HCT116 (cell line): ENCODE data around the gene ATP8A1.

ENCODE experiments used
- CTCF ChIP-seq, 3 experiments: fragments of 200-600 bp in 1 of 3; sonication (generic) in 1 of 3; IDR thresholded peaks in 2 of 3; conservative IDR thresholded peaks in 1 of 3; 2 replicates each; pipeline ENCODE4 v1.5.1; 2012 to 2017; ENCODE audit warnings: low read depth in 2 of 3, low read length in 2 of 3, antibody characterized with exemption in 1 of 3, borderline replicate concordance in 1 of 3, control low read depth in 1 of 3, mild to moderate bottlenecking in 1 of 3, mixed read lengths in 1 of 3, mixed run types in 1 of 3, moderate library complexity in 1 of 3; ENCODE audit not compliant: insufficient read depth in 1 of 3
- ELF1 ChIP-seq: IDR thresholded peaks from 2 replicates; pipeline ENCODE4 v1.6.1; 2012; ENCODE audit warnings: low read depth, borderline replicate concordance
- EZH2 ChIP-seq: fragments of 200-600 bp; sonication (generic); IDR thresholded peaks from 2 replicates; pipeline ENCODE4 v1.6.1; 2017; ENCODE audit warnings: antibody characterized with exemption, mixed run types
- EZH2phosphoT487 ChIP-seq: fragments of 200-600 bp; IDR thresholded peaks from 2 replicates; pipeline ENCODE4 v1.6.1; 2018; ENCODE audit warnings: antibody characterized with exemption, borderline replicate concordance
- FOSL1 ChIP-seq: IDR thresholded peaks from 2 replicates; pipeline ENCODE4 v1.6.1; 2012; ENCODE audit warnings: low read depth
- POLR2A ChIP-seq: IDR thresholded peaks from 2 replicates; pipeline ENCODE4 v1.7.0; 2011; ENCODE audit warnings: borderline replicate concordance; ENCODE audit not compliant: insufficient read depth, insufficient read length; ENCODE audit errors: extremely low read depth
- POLR2AphosphoS5 ChIP-seq: IDR thresholded peaks from 2 replicates; pipeline ENCODE4 v1.6.1; 2011; ENCODE audit warnings: mild to moderate bottlenecking, low read depth, low read length, moderate library complexity
- SIN3A ChIP-seq: IDR thresholded peaks from 2 replicates; pipeline ENCODE4 v1.6.1; 2012; ENCODE audit warnings: low read depth
- SP1 ChIP-seq: IDR thresholded peaks from 2 replicates; pipeline ENCODE4 v1.6.1; 2012; ENCODE audit warnings: low read depth
- SRF ChIP-seq: IDR thresholded peaks from 2 replicates; pipeline ENCODE4 v1.6.1; 2012; ENCODE audit warnings: low read depth
- TF ChIP-seq, protein P1 (sequence below): IDR thresholded peaks from 2 replicates; pipeline ENCODE4 v1.6.1; 2012; ENCODE audit warnings: low read depth

GRCh38 chr4:42466273-42466844 is 190.5 kb downstream of the ATP8A1 start:
- TF ChIP-seq CTCF (IDR thresholded peaks at IDR 0.05 in 2 of 3, conservative IDR thresholded peaks at IDR 0.05 in 1 of 3; ENCODE audit: borderline replicate concordance in 1 of 3, insufficient read depth in 1 of 3, low read depth in 2 of 3, low read length in 2 of 3) (no peak), SP1 (no peak), POLR2A (no peak), POLR2AphosphoS5 (no peak), ELF1 (no peak), EZH2 (no peak), SIN3A (no peak), EZH2phosphoT487 (no peak), FOSL1 (no peak), SRF (no peak)
- TF ChIP-seq, protein P1, sequence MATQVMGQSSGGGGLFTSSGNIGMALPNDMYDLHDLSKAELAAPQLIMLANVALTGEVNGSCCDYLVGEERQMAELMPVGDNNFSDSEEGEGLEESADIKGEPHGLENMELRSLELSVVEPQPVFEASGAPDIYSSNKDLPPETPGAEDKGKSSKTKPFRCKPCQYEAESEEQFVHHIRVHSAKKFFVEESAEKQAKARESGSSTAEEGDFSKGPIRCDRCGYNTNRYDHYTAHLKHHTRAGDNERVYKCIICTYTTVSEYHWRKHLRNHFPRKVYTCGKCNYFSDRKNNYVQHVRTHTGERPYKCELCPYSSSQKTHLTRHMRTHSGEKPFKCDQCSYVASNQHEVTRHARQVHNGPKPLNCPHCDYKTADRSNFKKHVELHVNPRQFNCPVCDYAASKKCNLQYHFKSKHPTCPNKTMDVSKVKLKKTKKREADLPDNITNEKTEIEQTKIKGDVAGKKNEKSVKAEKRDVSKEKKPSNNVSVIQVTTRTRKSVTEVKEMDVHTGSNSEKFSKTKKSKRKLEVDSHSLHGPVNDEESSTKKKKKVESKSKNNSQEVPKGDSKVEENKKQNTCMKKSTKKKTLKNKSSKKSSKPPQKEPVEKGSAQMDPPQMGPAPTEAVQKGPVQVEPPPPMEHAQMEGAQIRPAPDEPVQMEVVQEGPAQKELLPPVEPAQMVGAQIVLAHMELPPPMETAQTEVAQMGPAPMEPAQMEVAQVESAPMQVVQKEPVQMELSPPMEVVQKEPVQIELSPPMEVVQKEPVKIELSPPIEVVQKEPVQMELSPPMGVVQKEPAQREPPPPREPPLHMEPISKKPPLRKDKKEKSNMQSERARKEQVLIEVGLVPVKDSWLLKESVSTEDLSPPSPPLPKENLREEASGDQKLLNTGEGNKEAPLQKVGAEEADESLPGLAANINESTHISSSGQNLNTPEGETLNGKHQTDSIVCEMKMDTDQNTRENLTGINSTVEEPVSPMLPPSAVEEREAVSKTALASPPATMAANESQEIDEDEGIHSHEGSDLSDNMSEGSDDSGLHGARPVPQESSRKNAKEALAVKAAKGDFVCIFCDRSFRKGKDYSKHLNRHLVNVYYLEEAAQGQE = no peak
